PFSK-1 (cell line): ENCODE results near the gene ATP8B4.

Experiments used
- SIN3A ChIP-seq: IDR thresholded peaks from 2 replicates; pipeline ENCODE4 v1.6.1; 2012; ENCODE audit warnings: mild to moderate bottlenecking, low read length, moderate library complexity, borderline replicate concordance; ENCODE audit not compliant: insufficient read depth
- TAF1 ChIP-seq: IDR thresholded peaks from 2 replicates; pipeline ENCODE4 v1.6.1; 2012; ENCODE audit warnings: low read length, control low read depth, borderline replicate concordance; ENCODE audit not compliant: insufficient read depth
- TF ChIP-seq, protein P1 (sequence below), 2 experiments: IDR thresholded peaks; 2 replicates each; pipeline versions ENCODE4 v1.6.1 to v1.8.0; 2011 to 2012; ENCODE audit warnings: low read depth in 2 of 2, low read length in 2 of 2, control low read depth in 1 of 2, inconsistent platforms in 1 of 2, mild to moderate bottlenecking in 1 of 2, moderate library complexity in 1 of 2; ENCODE audit not compliant: insufficient read depth in 1 of 2

DNA sequence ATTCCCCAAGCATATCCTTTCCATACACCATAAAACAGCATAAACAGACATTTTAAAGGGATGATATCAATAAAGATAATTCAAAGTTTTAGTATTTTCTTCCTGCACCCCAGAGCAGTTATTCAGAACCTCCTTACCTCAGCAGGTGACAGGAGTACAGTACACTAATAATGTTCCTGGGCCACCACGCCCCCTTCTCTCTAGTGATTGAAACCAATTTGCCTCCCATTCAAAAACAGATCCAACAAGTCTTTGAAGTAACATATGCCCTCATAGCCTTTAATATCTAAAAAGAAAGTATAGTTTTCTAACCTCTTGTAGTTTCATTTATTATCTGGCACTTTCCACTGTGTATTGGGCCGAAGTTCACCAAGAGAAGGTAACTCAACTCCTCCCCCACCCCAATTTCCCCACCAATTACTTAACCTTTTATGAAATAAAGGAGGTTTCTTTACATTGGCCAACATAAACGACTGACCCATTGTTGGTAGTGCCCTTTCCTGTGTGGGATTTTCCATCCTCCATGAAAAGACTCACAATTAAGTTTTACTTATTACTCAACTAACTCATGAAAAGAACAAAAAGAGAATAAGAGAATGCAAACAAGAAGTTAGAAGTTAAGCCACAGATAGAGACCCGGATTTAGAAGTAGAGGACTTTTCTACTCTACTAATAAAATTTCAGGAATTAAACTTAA is 5.0 kb upstream of the ATP8B4 start:
- no peak for TF ChIP-seq TAF1
- TF ChIP-seq, protein P1, sequence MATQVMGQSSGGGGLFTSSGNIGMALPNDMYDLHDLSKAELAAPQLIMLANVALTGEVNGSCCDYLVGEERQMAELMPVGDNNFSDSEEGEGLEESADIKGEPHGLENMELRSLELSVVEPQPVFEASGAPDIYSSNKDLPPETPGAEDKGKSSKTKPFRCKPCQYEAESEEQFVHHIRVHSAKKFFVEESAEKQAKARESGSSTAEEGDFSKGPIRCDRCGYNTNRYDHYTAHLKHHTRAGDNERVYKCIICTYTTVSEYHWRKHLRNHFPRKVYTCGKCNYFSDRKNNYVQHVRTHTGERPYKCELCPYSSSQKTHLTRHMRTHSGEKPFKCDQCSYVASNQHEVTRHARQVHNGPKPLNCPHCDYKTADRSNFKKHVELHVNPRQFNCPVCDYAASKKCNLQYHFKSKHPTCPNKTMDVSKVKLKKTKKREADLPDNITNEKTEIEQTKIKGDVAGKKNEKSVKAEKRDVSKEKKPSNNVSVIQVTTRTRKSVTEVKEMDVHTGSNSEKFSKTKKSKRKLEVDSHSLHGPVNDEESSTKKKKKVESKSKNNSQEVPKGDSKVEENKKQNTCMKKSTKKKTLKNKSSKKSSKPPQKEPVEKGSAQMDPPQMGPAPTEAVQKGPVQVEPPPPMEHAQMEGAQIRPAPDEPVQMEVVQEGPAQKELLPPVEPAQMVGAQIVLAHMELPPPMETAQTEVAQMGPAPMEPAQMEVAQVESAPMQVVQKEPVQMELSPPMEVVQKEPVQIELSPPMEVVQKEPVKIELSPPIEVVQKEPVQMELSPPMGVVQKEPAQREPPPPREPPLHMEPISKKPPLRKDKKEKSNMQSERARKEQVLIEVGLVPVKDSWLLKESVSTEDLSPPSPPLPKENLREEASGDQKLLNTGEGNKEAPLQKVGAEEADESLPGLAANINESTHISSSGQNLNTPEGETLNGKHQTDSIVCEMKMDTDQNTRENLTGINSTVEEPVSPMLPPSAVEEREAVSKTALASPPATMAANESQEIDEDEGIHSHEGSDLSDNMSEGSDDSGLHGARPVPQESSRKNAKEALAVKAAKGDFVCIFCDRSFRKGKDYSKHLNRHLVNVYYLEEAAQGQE (IDR thresholded peaks at IDR 0.05; ENCODE audit: insufficient read depth in 1 of 2, low read depth in 2 of 2, low read length in 2 of 2) = no peak
- no peak for TF ChIP-seq SIN3A
